ENCODE measurements around the gene DMAP1.

DMAP1 gene

DNA sequence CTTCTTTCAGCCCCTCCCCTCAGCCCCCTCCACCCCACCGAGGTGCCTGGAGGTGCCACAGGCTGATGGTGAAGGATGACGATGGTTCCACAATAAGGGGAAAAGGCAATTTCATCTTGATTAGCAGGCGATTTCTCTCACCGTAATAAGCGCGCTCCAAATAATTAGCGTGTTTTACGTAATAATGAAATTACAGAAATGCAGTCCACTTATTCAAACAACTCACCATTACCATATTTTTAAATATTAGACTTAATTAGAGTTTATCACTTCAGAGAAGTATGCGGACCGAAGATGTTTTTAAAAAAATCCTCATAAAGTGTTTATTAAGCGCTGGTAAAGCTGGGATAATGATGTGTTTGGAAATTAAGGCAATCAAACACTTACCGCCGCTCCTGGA lies 14.9 kb downstream of the DMAP1 start:
- no peak for DNase-seq (ENCODE audit: low read depth, low spot score)

DNA sequence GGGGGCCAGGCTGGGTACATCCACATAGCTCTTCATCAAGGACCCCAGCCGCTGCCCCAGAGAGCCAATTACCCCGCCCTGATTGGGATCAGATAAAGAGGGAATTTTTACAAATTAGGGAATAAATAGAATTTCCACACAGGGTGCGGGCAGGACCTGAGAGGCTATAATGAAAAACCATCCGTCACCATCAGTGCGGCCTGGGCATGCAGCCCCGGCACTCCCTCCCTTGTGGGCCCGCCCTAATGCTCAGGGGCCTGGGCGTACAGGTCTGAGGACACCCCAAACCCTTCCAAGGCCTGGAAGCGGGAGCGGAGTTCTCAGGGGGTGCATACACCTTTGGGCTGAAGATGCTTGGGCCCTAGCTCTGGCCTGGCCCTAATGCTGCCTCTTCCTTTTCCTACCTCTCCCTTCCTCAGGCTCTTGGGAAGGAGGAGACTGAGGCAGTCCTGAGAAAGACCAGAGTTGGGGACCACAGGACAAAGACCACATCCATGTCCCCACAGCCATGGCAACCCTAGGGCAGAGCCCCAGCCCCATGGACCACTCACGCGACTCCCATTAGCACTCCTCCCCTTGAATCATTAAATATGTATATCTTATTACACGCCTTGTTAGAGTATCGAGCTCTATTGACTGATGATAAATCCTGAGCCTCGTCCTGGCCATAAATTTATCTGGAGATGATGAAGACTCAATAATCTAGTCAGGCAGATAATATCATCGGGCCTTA lies 16.3 kb downstream of the DMAP1 start:
- no peak for DNase-seq (ENCODE audit: low read depth, low spot score)

DNA sequence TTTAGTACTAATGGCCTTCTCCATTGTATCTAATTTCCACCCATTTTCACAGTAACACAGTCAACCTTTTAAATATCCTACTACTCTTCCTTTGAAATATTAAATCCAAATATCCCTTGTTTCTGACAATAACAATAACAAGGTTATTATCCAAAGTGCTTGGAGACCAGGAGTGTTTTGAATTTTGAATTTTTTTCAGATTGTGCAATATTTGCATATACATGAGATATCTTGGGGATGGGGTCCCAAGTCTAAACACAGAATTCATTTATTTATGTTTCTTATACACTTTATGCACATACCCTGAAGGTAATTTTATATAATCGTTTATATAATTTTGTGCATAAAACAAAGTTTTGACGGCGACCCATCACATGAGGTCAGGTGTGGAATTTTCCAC lies 17.5 kb downstream of the DMAP1 start:
- no peak for DNase-seq (ENCODE audit: low read depth, low spot score)

DNA sequence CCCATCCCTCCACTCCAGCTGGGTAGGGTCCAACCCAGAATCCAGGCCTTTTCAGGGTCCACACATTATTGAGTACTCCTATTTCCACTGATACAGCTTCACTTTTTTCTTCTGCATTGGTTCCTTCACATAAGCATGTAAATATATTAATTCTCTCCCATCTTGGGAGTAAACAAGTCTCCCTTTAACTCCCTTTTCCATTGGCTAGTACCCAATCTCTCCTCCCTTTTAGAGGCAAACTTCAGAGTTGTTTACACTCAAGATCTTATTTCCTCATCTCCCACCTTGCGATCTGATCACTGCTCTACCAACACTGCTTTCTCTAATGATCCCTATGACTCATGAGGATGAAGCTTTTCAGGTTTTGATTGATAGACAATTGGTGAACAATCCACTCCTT lies 20.3 kb downstream of the DMAP1 start:
- no peak for DNase-seq (ENCODE audit: low read depth, low spot score)

DNA sequence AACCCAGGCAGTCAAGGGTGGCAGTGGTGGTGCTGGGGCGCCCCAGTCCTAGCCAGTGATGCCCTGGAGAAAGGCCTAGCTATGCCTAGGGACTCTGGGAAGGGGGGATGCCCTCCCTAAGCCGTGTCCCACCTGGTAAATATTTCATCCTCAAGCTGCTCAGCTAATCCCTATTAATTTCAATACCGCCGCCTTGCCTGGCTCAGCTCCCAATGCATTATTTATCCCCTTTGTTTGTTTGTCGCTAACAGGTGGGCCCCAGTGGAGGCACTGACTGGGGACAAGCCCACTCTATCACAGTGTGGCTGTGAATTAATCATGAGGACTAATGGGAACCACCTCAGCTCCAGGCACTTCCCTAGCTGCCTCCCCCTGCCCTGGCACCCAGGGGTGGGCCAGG lies 22.5 kb downstream of the DMAP1 start:
- no peak for DNase-seq (ENCODE audit: low read depth, low spot score)

DNA sequence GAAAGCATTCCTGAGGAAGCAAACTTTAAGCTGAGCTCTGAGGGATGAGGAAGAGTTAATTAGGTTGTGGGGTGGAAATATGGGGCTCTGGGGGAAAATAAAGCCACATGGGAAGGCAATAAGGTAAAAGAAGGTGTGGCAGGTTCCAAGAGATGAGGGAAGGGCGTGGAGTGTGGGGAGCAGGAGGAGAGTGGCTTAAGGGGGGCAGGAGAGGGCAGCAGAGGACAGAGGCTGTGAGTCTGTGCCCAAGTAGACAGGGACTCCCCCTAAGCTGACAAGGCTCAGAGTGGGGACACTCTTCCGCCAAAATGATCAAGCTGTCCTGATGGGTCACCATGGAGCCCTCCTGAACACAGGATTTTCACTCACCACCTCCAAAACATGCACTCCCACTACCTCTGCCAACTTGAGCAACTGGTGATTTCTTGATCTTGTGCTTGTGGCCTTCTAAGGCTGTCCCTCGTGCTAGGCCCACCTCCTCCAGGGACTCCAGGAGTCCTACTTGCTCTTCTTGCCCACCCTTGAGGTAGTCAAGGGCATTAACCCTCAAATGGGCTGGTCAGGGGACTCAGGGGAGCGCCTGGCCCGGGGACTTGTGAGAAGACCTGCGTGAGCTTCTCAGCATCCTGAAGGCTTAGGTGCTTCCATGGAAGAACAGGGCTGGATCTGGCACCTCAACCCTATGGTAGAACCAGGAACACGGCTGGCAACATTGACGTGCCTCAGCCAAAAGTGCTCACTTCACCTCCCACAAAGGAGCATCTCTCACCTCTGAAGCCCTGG lies 23.4 kb downstream of the DMAP1 start:
- no peak for DNase-seq (ENCODE audit: low read depth, low spot score)

DNA sequence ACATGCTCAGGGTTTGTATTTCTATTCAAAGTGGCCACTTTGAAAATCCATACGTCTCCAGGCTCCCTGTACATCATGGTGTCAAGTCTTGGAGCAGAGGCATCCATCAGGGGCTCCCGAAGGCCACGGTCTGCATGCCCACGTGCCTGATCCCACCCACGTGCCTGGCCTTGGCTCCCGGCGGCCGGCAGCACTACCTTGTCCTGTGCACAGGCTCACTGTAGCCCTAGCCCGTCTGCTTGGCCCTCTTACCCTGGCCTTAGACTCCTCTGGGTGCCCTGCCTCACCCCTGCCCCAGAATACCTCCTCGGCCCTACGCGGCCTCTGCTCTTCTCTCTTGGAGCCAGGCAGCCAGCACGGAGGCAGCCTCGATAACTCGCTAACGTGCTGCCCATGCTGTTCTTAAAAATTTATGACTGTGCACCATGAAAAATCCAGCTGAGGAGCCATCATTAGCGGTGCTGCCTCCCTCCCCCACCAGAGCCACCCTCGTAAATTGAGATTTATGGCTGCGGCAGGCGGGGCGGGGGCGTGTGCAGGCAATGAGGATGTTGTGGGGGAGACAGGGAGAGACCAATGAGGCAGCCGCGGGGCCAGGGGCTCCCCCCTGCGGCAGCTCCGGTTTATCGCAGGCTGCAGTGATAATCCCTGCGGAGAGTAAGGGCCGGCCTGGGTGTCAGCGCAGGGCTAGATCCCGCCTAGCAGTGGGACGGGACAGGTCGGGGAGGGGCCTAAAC lies 24.6 kb downstream of the DMAP1 start:
- no peak for DNase-seq (ENCODE audit: low read depth, low spot score)

DNA sequence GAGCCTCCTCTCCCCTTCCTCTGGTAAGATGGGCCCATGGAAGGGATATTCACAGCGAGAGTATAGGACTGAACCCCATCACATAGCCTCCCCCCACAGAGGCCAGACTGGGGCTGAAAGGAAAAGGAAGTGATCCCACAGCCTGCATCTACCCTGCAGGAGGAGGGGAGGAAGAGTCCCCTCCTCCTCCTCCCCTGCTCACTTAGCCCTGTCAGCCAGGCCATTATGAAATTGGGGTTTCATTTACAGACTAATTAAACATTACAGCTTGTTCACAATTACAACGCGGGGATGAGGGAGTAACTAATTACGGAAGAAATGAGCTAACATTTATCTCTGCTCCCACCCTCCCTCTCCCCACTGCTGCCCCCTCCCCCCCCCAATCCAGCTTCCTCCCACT lies 25.4 kb downstream of the DMAP1 start:
- no peak for DNase-seq (ENCODE audit: low read depth, low spot score)

DNA sequence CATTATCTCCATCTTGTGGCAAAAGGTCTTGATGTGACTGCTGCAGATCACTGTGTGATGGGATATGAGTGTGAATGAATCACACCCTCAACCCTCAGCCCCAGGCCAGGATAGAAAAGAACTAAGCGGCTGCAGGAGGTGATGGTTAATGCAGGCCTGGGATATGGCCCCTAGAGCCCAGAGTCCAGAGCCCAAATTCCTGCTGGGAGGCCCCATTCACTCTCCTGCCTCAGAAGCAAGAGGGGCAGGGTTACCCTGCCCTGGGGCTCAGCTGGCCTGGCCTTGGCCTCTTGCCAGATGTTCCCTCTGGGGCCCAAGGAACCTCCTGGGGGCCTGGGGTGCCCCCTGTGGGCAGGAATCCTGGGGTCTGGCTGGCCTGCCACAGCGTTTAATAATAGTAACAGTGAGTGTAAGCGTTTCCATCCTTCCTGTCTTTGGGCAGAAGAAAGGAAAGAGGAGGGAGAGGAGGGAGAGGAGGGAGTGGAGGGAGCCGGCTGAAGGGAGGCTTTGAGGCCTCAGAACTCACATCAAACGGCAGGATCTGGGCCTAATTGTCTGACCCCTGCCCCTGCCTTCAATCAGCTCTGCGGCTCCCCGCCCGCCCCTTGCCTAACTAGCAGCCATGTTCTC lies 26.2 kb downstream of the DMAP1 start:
- DNase-seq (ENCODE audit: low read depth, low spot score), result no peak

DNA sequence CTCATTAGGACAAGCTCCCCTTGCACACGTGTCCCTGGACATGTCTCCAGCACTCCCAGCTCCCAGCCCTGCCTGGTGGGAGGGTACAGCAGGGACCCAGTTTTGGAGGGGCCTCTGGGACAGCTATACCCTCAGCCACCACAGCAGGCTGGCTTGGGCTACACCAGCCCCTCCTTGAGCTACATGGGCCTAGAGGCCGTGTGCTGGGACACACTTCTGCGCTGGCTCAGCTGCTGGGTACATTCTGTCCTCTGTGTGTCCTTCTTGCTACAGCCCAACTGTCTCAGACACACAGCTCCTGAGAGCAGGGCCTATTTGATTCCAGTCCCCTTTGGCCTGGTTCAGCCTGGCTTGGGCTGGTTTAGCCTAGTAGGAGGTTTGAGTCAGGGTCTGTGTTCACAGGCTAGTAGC lies 26.7 kb downstream of the DMAP1 start:
- DNase-seq (ENCODE audit: low read depth, low spot score), result no peak

DNA sequence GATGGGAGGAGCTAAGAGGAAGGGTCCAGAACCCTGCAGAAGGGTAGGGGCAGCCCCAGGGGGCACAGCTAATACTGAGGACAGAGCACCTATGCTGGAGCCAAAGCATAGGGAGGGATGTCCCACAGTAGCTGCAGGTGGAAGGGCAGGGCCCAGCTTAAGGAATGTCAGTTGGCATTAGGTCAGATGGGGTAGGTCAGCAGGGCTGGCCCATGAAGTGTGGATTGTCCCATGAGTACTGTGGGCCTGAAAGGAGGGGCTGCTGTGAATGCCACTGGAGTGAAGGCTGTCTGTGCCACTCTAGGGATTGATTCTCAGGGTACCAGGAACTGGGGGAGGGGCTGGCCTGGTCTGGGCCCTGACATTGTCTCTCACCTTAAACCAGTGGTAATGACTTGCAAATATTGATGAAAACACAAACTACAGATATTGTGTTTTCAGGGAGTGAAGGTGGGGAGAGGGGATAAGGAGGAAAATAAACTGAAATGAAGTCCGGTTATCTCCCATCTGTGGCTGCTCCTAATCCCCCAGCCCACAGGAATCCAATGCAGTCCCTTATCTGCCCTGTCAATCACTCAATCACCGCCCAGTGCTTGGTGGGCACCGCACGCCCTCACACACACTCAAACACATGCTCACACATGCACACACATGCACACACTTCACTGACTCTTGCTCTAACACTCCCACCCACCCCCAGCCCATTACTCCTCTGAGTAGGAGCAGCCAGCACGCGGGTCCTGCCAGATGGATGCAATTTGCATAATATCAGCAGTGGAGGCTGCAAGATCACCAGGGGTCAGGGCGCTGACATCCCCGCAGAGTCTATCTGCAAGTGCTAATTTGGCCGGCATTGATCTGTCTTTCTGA lies 27.8 kb downstream of the DMAP1 start:
- DNase-seq (ENCODE audit: low read depth, low spot score), result no peak

DNA sequence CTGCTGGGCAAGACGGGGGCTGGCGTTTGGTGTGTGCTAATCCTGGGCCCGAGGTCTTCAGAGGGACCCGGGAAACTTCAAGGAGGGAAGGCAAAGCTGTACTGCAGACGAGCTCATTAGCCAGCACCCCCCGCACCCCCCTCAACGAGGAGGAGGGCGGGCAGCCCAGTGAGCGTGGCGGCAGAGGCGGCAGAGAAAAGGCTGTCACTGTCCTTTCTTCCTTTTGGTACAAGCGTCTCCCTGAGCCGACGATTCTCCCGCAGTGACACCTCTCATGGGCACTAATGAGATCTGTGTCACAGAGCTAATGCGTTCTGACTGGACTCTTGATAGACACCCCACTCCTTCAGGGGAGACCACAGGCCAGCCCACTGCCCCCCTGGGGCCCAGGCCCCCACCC lies 29.5 kb downstream of the DMAP1 start:
- no peak for DNase-seq (ENCODE audit: low read depth, low spot score)

DNA sequence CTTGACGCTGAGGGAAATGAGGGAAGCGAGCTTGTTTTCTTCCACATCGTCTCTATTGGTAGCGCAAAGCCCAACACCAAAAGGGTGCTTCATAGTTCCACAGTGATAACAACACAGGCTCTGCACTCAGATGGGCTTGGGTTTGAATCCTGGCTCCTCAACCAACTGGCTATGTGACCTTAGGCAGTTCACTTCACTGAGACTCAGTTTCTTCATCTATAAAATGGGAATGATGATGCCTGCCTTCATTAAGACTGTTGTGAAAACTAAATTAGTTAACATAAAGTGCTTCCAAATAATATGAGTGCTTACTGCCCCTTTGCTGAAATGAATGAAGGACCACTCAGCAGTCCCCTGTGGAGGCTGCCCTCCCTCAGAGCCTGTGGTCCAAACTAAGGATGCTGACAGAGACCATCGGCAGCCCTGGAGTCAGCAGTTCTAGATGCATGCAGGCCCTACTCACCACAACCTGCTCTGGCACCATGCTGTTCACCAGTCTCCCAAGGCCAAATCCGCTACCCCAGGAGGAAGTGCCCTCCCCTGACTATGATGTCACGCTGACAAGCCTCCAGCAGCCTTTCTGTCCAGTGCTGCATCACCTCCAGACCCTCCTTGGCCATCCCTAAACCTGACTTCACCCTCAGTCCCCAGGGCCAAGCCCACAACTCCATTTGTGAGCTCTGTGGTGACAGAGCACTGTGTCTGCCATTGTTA lies 30.7 kb downstream of the DMAP1 start:
- no peak for DNase-seq (ENCODE audit: low read depth, low spot score)

DNA sequence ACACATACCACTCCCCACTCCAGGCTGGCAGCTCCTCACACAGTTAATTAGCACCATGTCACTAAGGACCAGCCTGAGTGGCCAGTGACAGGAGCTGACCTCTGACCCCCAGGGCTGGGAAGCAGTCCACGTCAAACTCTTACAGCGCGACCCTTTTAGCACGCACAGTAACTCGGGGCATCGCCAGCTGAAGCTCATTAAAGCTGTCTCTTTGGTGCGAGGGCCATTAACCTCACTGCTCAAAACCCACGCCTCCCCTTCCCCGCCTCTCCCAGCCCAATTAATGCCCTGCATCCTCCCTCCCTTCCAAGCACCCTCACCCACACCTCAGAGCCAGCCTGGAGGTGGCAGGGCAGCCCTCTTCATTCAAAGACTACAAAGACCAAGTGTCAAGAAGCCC lies 31.7 kb downstream of the DMAP1 start:
- no peak for DNase-seq (ENCODE audit: low read depth, low spot score)

DNA sequence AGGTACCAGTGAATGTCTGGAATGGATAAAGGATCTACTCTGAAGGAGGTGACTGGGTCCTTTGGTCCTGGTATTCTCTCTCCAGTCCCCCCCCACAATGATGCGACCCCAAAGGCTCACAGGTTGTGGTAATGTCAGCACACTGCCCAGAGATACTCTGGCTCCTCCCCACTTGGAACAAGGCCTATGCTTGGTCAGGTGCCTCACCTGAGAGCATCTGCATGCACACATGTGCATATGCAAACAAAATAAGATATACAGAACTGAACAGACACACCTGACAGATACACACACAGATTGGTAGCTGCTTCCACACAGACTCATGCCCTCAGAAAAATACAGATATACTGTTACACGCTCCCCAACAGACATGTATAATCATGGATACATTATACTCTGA lies 33.5 kb downstream of the DMAP1 start:
- no peak for DNase-seq (ENCODE audit: low read depth, low spot score)

DNA sequence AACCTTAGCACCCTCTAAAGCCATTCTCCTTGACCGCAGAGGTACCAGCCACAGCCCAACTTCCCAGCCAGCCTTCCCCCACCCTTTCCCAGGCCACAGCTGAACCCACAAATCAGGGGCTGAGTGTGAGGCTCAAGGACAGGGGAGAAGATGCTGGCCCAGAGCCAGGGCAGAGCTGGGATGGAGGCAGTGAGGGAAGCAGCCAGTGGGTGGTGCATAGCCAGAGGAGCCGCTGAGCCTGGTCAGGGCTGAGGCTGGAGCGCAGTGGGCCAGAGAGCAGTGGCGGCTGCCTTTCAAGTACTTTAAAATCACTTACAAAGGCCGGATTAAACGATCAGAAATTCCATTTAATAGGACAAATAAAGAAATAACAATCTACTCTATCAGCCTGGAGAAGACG lies 36.3 kb downstream of the DMAP1 start:
- no peak for DNase-seq (ENCODE audit: low read depth, low spot score)

DNA sequence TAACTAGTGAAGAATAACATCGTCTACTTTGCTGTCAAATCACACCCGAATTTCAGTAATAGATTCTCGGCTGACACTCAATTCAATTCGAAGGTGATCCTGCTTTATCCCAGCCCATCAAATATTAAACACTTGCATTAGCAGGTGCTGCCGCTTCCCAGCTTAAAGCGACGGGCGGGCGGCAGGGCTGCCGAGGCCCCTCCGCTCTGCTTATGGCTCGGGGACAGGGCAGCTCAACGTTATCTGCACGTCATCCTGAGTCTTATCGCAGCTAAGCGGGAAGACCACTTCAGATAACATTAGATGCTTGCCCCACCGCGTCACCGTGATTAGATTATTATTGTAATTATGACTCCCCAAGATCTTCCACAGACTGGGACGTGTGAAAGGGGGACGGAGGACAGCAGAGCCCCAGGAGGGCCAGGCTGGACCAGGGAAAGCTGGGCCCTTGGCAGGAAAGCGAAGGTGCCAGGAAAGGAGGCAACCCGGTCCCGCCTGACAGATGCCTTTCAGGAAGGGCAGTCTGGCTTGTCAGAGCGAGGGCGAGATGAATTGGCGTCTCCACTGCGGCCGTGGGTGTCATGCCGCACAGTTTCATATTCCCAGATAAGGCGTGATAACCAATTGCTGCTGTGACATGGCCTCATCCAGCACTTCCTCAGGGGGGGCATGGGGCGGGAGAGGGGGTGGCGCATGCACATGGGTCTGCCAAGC lies 37.0 kb downstream of the DMAP1 start:
- DNase-seq (ENCODE audit: low read depth, low spot score), result no peak

DNA sequence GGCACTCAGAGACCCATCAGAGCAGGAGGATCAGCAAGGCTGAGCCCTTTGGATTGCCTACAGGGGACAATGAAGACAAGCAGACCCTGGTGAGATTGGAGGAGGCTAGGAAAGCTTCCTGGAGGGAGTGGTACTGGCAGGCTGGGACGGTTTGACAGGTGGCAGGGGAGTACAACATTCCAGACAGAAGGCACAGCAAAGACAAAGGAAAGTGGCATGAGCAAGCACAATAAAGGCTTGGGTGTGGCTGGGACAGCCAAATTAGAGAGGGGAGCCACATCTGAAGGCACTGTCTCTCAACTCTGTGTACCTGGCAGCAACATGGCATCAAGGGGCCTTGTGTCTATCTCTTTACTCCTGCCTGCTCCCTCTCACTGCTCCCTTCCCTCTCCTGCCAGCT lies 38.2 kb downstream of the DMAP1 start:
- DNase-seq (ENCODE audit: low read depth, low spot score), result no peak

DNA sequence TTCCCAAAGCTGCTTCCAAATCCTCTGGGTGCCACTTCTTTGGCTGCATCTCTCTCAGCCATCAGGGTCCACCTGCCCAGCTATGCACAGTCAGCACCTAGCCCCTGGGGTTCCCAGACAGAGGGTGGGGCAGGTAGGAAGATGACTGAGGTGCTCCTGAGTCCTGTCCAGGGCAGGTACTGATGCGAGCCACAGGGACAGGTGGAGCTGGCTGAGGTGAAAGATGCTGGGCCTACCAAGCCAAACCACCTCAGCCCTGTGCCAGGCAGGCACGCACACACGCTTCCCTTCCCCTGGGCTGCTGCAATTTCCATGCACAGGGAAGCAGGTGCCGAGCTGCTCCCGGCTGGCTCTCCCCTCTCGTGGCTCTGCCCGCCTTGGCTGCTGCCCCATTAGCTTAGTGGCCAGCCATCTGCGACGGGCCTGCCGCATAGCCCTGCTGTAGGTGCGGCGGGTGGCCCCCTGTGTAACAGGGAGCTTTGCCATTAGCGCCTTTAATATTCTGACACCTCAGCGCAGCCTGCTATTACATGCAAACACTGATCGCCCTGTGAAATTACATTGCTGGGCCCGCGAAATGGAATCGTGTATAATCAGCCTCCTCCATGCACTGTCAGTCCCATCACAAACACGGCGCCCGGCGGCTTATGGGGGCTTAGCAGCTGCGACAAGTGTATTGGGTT lies 38.9 kb downstream of the DMAP1 start:
- DNase-seq (ENCODE audit: low read depth, low spot score), result no peak

Measured in activated naive CD8-positive, alpha-beta T cell treated with anti-CD3 and anti-CD28 coated beads, Interleukin-2, amount 50 U/mL, for 16 hours (primary cell).